GM21526 (cell line): ENCODE results near the gene KCTD16.

ENCODE experiments used
- ATAC-seq: cut with Tn5 transposase; IDR thresholded peaks from one replicate; pipeline ENCODE4 v1.9.1; 2021; ENCODE audit warnings: moderate library complexity; ENCODE audit not compliant: unreplicated experiment, low FRiP score

The KCTD16 gene

GRCh38 chr5:144170276-144171024 is at the start of gene KCTD16, which contains the start of gene YIPF5:
Gene KCTD16, plus strand, starts transcription at chr5:144170873.
Gene YIPF5, minus strand, starts transcription at chr5:144170659. Its CDS starts 704 bp downstream, at chr5:144169955.
- ATAC-seq: peak; percentile 99

GRCh38 chr5:144121577-144121976 is 49.1 kb upstream of the KCTD16 start:
- ATAC-seq: no peak

GRCh38 chr5:144122081-144122480 is 48.6 kb upstream of the KCTD16 start:
- no peak for ATAC-seq

GRCh38 chr5:144122641-144123040 is 48.0 kb upstream of the KCTD16 start:
- no peak for ATAC-seq

GRCh38 chr5:144125163-144125726 is 45.4 kb upstream of the KCTD16 start:
- no peak for ATAC-seq

- ATAC-seq: no peak
These were observed 44.0 kb upstream of the KCTD16 start for GRCh38 chr5:144126707-144127106.

- no peak for ATAC-seq
These were observed 41.8 kb upstream of the KCTD16 start for GRCh38 chr5:144128844-144129243.

GRCh38 chr5:144130306-144130705 is 40.4 kb upstream of the KCTD16 start:
- ATAC-seq: no peak

GRCh38 chr5:144131261-144131660 is 39.4 kb upstream of the KCTD16 start:
- no peak for ATAC-seq

- no peak for ATAC-seq
These were observed 37.5 kb upstream of the KCTD16 start for GRCh38 chr5:144133050-144133633.

GRCh38 chr5:144134194-144134826 is 36.4 kb upstream of the KCTD16 start:
- ATAC-seq: no peak

GRCh38 chr5:144135113-144135762 is 35.4 kb upstream of the KCTD16 start:
- no peak for ATAC-seq

- ATAC-seq: no peak
These were observed 31.1 kb upstream of the KCTD16 start for GRCh38 chr5:144139586-144139985.

GRCh38 chr5:144141585-144141984 is 29.1 kb upstream of the KCTD16 start:
- no peak for ATAC-seq

GRCh38 chr5:144142139-144142823 is 28.4 kb upstream of the KCTD16 start:
- peak; percentile 97 for ATAC-seq

GRCh38 chr5:144142824-144143162 is 27.9 kb upstream of the KCTD16 start:
- ATAC-seq: no peak

- ATAC-seq: no peak
These were observed 27.0 kb upstream of the KCTD16 start for GRCh38 chr5:144143625-144144024.

GRCh38 chr5:144144956-144145751 is 25.5 kb upstream of the KCTD16 start:
- no peak for ATAC-seq

- no peak for ATAC-seq
These were observed 19.6 kb upstream of the KCTD16 start for GRCh38 chr5:144151026-144151425.

GRCh38 chr5:144156767-144157171 is 13.9 kb upstream of the KCTD16 start:
- no peak for ATAC-seq
